Measurements from ENCODE around the gene NSMCE1. TPM values are rescaled to one million over a fixed set of nuclear protein-coding genes. Genes with fewer than 3 reads are reported as not detected.
A peak's percentile ranks its signal among the peaks of the same experiment; 100 is the strongest.

The NSMCE1 gene
- 10 to 100 TPM; 52.1 to 81.8 (median 59.5) TPM for total RNA-seq

- H3K27ac ChIP-seq = peak within 1 kb of the TSS; percentile 60 to 75
- peak; percentile 99 to 100 (median 100) for ATAC-seq (replicated peaks in 6 of 8)
- H3K4me1 ChIP-seq (replicated peaks in 1 of 2) = peaks cover 8 to 9% of the 10 kb centered on the region in 2 donors
- in situ Hi-C loops (cut with MboI; ENCODE audit: low pct_unique_long_range_greater_than_20kb in 2 of 9, low sequenced_read_pairs in 9 of 9, unreplicated experiment in 9 of 9) = no loop called here
- H3K4me3 ChIP-seq = peak within 1 kb of the TSS; percentile 50 to 83 (median 61)
- WGBS, 10 experiments = 0 to 40% (median 6%) methylated on average over 1 to 18 of the region's 58 CpGs; no CpG with 5 or more reads in 3 of the 10 experiments
Observed at GRCh38 chr16:27268376-27269299, at the start of gene NSMCE1. Gene NSMCE1 (minus strand): TSS chr16:27268772. CDS start chr16:27257570, 11,202 bp downstream.

DNA sequence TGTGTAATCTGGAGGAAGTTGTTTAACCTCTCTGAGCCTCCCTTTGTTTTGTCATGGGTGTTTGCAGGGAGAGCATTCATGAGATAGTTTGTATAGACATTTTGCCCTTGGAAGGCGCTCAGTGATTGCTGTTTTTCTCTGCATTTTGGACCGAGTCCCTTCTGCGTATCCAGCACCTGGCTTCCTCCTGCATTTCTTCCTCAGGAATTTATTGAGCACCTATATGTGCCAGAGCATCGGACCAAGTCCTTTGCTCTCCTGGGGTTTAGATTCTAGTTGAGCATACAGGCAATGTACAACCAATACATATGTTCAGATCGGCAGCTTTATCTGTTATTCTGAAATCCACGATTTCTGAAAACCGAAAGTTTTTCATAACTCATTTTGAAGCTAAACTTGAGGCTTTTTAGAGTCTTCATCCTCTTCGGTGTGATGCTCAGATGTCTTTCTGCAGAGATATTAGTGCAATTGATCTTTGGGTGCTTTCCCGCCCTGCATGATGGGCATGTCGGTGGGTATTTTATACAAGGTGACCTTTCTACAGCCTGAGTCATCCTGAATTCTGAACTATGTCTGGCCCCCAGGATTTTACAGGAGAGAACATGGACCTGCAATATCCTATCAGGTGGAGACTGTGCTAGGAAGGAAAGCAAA is 49.3 kb upstream of the NSMCE1 start:
- in situ Hi-C loops (cut with MboI; ENCODE audit: low pct_unique_long_range_greater_than_20kb in 2 of 9, low sequenced_read_pairs in 9 of 9, unreplicated experiment in 9 of 9) = no loop called here

GRCh38 chr16:27317320-27317719 is 48.7 kb upstream of the NSMCE1 start:
- WGBS, 10 experiments = 0 to 87% (median 67%) methylated on average over 1 to 6 of the region's 7 CpGs; no CpG with 5 or more reads in 2 of the 10 experiments
- Histone ChIP-seq H3K27ac (no peak overlapping the region), H3K4me3 (no peak overlapping the region), H3K4me1 (replicated peaks in 1 of 2) (peaks cover 0 to 4% of the 10 kb centered on the region in 2 donors)
- ATAC-seq (replicated peaks in 6 of 8) = no peak
- in situ Hi-C loops (cut with MboI; ENCODE audit: low pct_unique_long_range_greater_than_20kb in 2 of 9, low sequenced_read_pairs in 9 of 9, unreplicated experiment in 9 of 9) = no loop called here

More for the DNA sequence above, 49.3 kb upstream of the NSMCE1 start:
- Histone ChIP-seq H3K4me1 (replicated peaks in 1 of 2) (peaks cover 0 to 4% of the 10 kb centered on the region in 2 donors), H3K4me3 (no peak overlapping the region), H3K27ac (no peak overlapping the region)
- 78 to 100% (median 93%) methylated on average over 3 to 10 of the region's 10 CpGs; no CpG with 5 or more reads in 1 of the 10 experiments for WGBS, 10 experiments
- ATAC-seq (replicated peaks in 6 of 8) = no peak

DNA sequence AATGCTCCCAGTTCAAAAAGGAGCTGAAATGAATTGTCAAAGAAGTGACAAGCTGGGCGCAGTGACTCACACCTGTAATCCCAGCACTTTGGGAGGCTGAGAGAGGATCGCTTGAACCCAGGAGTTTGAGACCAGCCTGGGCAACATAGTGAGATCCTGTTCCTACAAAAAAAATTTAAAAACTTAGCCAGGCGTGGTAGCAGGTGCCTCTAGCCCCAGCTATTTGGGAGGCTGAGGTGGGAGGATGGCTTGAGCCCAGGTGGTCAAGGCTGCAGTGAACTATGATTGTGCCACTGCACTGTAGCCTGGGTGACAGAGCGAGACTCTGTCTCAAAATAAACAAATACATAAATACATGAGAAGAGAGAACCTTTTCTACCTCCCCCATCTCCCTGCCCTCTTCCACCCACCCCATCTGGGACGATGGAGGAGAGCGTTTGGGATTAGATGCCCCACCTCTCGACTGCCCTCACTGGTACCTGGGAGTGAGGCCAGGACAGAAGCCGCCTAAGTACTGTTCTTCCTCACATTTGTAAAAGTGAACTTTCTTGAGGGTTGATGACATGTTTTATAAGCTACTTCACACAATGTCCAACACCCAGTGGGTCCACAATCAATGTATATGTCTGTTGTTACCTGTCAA is 47.6 kb upstream of the NSMCE1 start:
- ATAC-seq (replicated peaks in 6 of 8) = no peak
- in situ Hi-C loops (cut with MboI; ENCODE audit: low pct_unique_long_range_greater_than_20kb in 2 of 9, low sequenced_read_pairs in 9 of 9, unreplicated experiment in 9 of 9) = no loop called here
- H3K27ac ChIP-seq = no peak overlapping the region
- 50 to 93% (median 82%) methylated on average over 1 to 3 of the region's 8 CpGs; no CpG with 5 or more reads in 4 of the 10 experiments for WGBS, 10 experiments
- H3K4me3 ChIP-seq = no peak overlapping the region
- H3K4me1 ChIP-seq (replicated peaks in 1 of 2) = peaks cover 0 to 4% of the 10 kb centered on the region in 2 donors

DNA sequence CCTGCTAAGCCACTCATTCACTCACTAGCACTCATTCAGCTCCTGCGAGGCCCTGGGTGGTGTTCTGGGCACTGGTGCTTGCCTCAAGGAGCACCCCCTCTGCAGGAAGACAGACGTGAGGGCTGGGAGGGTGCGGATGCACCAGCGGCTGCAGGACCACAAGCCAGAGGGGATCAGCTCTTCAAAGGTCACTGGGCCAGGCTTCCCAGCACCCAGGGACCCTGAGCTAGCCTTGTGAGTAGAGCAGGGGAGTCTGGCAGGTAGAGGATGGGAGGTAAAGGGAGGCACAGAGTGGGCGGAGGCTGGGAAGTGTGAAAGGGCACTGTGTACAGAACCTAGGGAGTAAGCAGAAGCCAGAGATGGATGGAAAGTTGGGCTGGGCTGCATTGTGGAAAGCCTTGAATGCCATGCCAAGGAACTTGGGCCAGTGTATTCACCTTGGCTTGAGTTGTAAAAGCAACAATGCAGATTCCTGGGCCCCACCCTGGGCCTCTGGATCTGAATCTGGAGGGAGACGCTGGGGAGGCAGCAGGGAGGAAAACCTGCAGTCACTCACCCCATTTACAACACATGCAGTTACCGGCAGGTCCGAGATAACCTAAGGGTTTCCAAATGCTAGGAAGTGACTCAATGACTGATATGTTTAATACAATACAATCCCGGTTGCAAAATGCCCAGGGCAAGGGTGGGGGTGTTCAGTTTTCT is 46.9 kb upstream of the NSMCE1 start:
- Histone ChIP-seq H3K27ac (no peak overlapping the region), H3K4me1 (replicated peaks in 1 of 2) (peaks cover 0 to 4% of the 10 kb centered on the region in 2 donors), H3K4me3 (no peak overlapping the region)
- 0 to 100% (median 69%) methylated on average over 1 to 5 of the region's 9 CpGs; no CpG with 5 or more reads in 3 of the 10 experiments for WGBS, 10 experiments
- in situ Hi-C loops (cut with MboI; ENCODE audit: low pct_unique_long_range_greater_than_20kb in 2 of 9, low sequenced_read_pairs in 9 of 9, unreplicated experiment in 9 of 9) = no loop called here
- peak in 3 of 8 experiments; percentile 30 to 54 (median 51) for ATAC-seq (replicated peaks in 6 of 8)

DNA sequence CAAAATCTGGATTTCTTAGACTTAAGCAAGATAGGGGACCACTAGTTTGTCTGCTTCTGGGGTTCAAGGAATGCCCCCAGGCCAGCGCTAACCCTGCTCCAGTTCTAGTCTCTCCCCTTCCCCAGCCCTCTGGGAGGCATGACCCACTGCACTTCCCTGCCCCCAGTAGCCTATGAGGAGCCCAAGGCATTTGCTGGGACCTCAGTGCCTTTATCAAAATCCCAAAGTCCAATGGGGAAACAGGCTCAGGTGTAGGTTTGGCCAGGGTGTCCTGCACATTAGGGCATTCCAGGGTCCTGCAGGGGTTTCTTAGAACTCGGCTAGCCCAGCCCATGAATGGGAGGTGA is 46.4 kb upstream of the NSMCE1 start:
- Histone ChIP-seq H3K4me3 (no peak overlapping the region), H3K27ac (no peak overlapping the region), H3K4me1 (replicated peaks in 1 of 2) (peaks cover 0 to 4% of the 10 kb centered on the region in 2 donors)
- in situ Hi-C loops (cut with MboI; ENCODE audit: low pct_unique_long_range_greater_than_20kb in 2 of 9, low sequenced_read_pairs in 9 of 9, unreplicated experiment in 9 of 9) = no loop called here
- no peak for ATAC-seq (replicated peaks in 6 of 8)
- 83 to 100% (median 86%) methylated on average over 1 of the region's 2 CpGs; no CpG with 5 or more reads in 7 of the 10 experiments for WGBS, 10 experiments

GRCh38 chr16:27314161-27314723 is 45.7 kb upstream of the NSMCE1 start:
- peaks cover 0 to 4% of the 10 kb centered on the region in 2 donors for H3K4me1 ChIP-seq (replicated peaks in 1 of 2)
- ATAC-seq (replicated peaks in 6 of 8) = peak; percentile 7 to 60 (median 44)
- H3K4me3 ChIP-seq = peak overlapping the region; percentile 29 to 53 (median 41)
- in situ Hi-C loops (cut with MboI; ENCODE audit: low pct_unique_long_range_greater_than_20kb in 2 of 9, low sequenced_read_pairs in 9 of 9, unreplicated experiment in 9 of 9) = no loop called here
- no peak overlapping the region for H3K27ac ChIP-seq
- WGBS, 10 experiments = 0 to 34% (median 0%) methylated on average over 1 to 5 of the region's 39 CpGs; no CpG with 5 or more reads in 5 of the 10 experiments

DNA sequence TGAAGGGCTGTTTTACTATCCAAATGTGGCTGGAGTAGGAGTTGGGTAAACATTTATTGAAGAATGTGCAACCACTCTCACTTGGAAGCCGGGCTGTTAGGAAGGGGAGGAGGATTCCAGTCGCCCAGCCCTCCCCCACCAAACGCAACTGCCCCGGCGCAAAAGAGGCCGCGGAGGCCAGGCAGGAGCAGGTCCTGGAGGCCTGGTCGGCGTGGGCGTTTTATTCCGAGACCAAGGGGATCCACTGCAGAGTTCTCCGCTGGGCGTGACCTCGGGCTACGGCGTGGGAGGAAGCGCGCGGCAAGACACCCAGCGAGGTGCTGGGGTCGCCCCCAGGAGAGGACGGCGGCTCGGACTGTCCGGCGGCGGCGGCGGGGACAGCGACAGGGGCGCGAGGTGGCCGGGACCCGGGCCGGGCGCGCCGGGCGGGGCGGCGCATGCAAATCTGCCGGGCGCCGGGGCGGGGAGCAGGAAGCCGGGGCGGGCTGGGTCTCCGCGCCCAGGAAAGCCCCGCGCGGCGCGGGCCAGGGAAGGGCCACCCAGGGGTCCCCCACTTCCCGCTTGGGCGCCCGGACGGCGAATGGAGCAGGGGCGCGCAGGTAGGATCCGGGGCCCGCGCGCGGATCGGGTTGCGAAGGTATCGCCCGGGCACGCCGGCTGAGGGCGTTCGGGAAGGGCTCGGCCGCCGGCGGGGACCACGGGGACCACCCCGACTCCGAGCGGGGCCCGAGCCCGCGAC is 45.0 kb upstream of the NSMCE1 start, which contains the start of gene IL4R:
IL4R (plus strand) TSS at position 553 of the 739 bp plus-strand sequence. CDS start 26,230 bp downstream, outside the sequence.
- Histone ChIP-seq H3K4me1 (replicated peaks in 1 of 2) (peaks cover 0 to 4% of the 10 kb centered on the region in 2 donors), H3K4me3 (peak within 1 kb of the TSS; percentile 29 to 53 (median 41)), H3K27ac (no peak within 1 kb of the TSS)
- WGBS, 10 experiments = 0 to 10% (median 3%) methylated on average over 1 to 9 of the region's 85 CpGs; no CpG with 5 or more reads in 4 of the 10 experiments
- ATAC-seq (replicated peaks in 6 of 8) = peak; percentile 34 to 82 (median 73)
- in situ Hi-C loops (cut with MboI; ENCODE audit: low pct_unique_long_range_greater_than_20kb in 2 of 9, low sequenced_read_pairs in 9 of 9, unreplicated experiment in 9 of 9) = no loop called here

GRCh38 chr16:27312580-27313421 is 44.2 kb upstream of the NSMCE1 start:
- no peak for ATAC-seq (replicated peaks in 6 of 8)
- peaks cover 0 to 4% of the 10 kb centered on the region in 2 donors for H3K4me1 ChIP-seq (replicated peaks in 1 of 2)
- peak overlapping the region in 2 of 5 donors; percentile 38 to 53 for H3K4me3 ChIP-seq
- WGBS, 10 experiments = 38 to 100% (median 70%) methylated on average over 2 to 10 of the region's 11 CpGs; no CpG with 5 or more reads in 1 of the 10 experiments
- in situ Hi-C loops (cut with MboI; ENCODE audit: low pct_unique_long_range_greater_than_20kb in 2 of 9, low sequenced_read_pairs in 9 of 9, unreplicated experiment in 9 of 9) = no loop called here
- H3K27ac ChIP-seq = no peak overlapping the region

DNA sequence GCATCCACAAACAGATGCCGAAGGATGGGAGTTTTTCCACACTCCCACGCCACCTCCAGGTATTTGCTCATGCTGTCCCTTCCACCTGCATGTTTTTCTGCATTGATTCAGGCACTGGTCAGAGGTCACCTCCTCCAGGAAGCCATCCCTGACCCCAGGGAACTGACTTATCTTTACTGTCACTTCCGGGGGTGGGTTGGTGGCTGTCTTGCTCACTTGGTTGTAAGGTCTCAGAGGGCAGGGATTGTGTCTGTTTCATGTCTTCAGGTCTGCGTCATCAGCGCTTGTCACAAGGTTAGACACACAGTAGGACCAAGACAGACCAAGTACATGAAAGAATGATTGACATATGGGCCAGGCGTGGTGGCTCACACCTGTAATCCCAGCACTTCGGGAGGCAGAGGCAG is 43.3 kb upstream of the NSMCE1 start:
- ATAC-seq (replicated peaks in 6 of 8) = no peak
- 58 to 100% (median 80%) methylated on average over 2 to 6 of the region's 7 CpGs; no CpG with 5 or more reads in 2 of the 10 experiments for WGBS, 10 experiments
- in situ Hi-C loops (cut with MboI; ENCODE audit: low pct_unique_long_range_greater_than_20kb in 2 of 9, low sequenced_read_pairs in 9 of 9, unreplicated experiment in 9 of 9) = no loop called here
- Histone ChIP-seq H3K4me3 (no peak overlapping the region), H3K27ac (no peak overlapping the region), H3K4me1 (replicated peaks in 1 of 2) (peaks cover 0 to 4% of the 10 kb centered on the region in 2 donors)

DNA sequence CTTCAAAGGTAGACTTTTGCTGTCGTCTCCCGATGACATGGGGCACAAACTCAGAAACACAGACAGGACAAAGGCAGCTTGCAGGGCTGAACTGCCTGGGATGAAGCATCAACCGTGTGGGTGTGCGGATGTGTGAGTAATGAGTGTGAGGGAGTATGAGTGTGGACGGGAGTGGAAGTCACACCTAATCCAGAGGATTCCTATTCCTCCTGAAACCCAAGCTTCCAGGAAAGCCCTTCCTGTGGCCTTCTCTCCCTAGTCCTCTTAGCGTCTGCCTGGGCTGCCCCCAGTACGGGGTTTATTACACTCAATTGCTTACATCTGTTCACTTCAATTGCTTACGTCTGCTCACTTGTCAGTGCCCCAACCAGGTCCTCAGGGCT is 42.9 kb upstream of the NSMCE1 start:
- no peak for ATAC-seq (replicated peaks in 6 of 8)
- 20 to 80% (median 59%) methylated on average over 1 to 5 of the region's 8 CpGs; no CpG with 5 or more reads in 2 of the 10 experiments for WGBS, 10 experiments
- H3K4me3 ChIP-seq = no peak overlapping the region
- H3K27ac ChIP-seq = no peak overlapping the region
- in situ Hi-C loops (cut with MboI; ENCODE audit: low pct_unique_long_range_greater_than_20kb in 2 of 9, low sequenced_read_pairs in 9 of 9, unreplicated experiment in 9 of 9) = no loop called here
- H3K4me1 ChIP-seq (replicated peaks in 1 of 2) = peaks cover 0 to 4% of the 10 kb centered on the region in 2 donors

All from motor neuron (in vitro differentiated cells).